GM10847 (cell line): ENCODE data around the gene PAF1.
A peak's percentile ranks its signal among the peaks of the same experiment; 100 is the strongest.

Source experiments
- POLR2A ChIP-seq: IDR thresholded peaks from 2 replicates; pipeline ENCODE4 v1.6.1; 2011; ENCODE audit not compliant: insufficient read length; ENCODE audit errors: extremely low read depth

PAF1 gene

DNA sequence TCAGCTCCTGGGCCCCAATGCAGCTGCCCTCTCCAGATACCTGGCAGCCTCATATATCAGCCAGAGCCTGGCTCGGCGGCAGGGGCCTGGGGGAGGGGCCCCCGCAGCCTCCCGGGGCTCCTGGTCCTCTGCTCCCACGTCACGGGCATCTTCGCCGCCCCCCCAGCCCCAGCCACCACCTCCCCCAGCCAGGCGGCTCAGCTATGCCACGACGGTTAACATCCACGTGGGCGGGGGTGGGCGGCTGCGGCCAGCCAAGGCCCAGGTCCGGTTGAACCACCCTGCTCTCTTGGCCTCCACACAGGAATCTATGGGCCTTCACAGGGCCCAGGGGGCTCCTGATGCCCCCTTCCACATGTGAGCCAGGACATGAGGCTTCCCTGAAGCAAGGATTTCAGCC lies 34.0 kb upstream of the PAF1 start:
- TF ChIP-seq POLR2A = no peak

DNA sequence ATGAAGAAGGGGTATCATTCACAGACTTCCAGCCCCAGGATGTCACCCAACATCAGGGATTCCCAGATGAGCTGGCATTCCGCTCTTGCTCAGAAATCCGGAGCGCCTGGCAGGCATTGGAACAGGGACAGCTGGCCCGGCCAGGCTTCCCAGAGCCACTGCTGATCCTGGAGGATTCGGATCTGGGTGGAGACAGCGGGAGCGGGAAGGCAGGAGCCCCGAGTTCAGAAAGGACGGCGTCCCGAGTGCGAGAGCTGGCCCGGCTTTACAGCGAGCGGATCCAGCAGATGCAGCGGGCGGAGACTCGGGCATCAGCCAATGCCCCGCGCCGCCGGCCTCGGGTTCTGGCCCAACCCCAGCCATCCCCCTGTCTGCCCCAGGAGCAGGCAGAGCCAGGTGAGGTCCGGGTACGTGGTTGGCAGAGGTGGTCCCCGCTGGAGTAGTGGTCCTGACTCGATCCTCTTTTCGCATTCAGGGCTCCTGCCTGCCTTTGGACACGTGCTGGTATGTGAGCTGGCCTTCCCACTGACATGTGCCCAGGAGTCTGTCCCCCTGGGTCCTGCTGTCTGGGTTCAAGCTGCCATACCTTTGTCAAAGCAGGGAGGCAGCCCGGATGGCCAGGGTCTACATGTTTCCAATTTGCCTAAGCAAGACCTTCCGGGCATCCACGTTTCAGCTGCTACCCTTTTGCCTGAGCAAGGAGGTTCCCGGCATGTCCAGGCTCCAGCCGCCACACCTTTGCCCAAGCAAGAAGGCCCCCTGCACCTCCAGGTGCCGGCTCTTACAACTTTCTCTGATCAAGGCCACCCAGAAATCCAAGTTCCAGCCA lies 32.6 kb upstream of the PAF1 start:
- TF ChIP-seq POLR2A = no peak

- no peak for TF ChIP-seq POLR2A
Measured at GRCh38 chr19:39422020-39422419, 31.1 kb upstream of the PAF1 start.

DNA sequence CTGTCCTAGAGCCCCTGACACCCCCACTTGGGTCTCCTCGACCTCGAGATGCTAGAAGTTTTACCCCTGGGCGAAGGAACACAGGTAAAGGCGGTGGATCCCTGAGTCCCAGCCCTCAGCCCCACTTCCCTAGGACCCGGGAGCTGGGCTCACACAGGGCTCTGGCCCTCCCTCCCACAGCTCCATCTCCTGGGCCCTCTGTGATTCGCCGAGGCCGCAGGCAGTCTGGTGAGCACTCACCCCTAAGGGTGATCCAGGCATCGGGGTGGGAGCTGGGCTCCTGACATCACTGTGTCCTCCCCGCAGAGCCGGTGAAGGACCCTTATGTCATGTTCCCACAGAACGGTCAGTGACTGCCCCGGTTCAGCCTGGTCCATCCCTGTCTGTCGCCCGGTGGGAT lies 29.9 kb upstream of the PAF1 start:
- TF ChIP-seq POLR2A = no peak

DNA sequence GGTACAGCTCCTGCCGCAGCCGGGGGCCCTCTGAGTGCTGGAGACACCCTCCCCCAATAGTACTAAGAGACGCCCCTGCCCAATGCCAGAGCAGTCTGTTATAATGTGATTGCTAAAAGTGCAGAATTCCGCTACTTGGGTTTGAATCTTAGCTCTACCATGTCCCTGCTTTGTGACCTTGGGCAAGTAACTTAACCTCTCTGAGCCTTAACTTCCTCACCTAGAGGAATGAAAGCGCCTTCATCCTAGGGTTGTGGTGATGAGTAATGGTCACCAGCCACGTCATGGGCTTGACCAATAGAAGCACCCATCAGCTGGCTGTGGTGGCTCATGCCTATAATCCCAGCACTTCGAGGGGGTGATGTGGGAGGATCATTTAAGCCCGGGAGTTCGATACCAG lies 28.1 kb upstream of the PAF1 start:
- no peak for TF ChIP-seq POLR2A

- TF ChIP-seq POLR2A = no peak
Measured at GRCh38 chr19:39417463-39418181, 26.7 kb upstream of the PAF1 start.

- TF ChIP-seq POLR2A = no peak
Measured at GRCh38 chr19:39416152-39417120, 25.5 kb upstream of the PAF1 start.

DNA sequence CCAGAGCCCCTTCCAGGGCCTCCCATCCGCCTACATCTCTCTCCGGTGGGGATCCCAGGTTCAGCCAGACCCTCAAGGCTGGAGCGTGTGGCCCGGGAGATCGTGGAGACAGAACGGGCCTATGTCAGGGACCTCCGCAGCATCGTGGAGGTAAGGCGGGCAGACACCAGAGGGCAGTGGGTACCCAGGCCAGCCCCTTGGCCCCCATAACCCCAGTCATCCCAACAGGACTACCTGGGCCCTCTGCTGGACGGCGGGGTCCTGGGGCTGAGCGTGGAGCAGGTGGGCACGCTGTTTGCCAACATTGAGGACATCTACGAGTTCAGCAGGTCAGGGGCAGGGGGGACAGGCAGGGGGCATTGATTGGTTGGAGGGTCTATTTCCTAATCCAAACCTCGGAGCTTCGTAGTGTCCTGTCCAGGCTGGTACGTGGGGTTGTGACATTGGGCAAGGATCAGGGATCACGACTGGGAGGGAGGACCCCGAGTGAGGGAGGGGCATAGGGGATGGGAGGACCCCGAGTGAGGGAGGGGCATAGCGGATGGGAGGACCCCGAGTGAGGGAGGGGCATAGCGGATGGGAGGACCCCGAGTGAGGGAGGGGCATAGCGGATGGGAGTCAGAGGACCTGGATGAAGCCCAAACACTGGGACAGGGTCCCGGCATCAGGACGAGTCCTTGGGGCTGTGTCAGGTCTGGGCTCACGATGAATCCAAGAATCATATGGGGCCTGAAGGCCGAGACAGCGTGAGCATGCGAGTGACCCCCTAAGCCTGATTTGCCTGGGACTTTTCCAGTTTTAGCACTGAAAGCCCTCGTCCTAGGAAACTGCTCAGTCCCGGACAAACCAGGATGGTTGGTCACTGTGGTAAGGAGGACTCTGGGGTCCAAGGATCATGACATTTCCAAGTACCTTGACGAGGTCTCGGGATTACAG lies 24.5 kb upstream of the PAF1 start:
- no peak for TF ChIP-seq POLR2A

GRCh38 chr19:39413911-39414608 lies 23.2 kb upstream of the PAF1 start:
- TF ChIP-seq POLR2A = no peak

DNA sequence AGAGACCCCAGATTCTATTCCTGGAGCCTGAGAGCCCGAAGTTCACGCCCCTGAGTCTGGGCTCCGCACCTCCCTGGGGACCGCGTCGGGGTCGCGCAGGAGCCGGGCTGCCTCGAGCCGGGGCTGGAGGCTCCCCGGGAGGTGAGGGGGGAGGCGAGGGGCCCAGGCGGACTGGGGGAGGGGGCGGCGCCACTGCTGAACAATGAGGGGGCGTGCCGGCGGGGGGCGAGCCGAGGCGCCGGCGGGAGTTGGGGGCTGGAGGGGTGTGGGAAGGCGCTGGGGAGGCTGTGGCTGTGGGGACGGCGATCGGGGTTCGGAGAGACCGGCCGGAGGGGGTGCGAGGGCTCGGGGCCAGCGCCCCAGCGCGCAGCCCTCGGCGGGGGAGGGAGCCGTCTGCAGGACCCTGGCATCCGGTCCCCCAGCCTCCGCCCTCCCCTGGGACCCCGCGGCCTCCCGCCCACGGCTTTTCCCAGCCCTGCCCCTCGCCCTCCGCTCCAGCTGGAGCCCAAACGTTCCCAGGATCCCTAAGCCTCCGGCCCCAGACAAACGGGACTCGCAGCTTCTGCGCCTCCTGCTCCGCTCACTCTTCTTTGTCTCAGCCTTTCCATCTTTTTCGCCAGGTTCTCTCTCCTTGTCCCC lies 22.5 kb upstream of the PAF1 start:
- TF ChIP-seq POLR2A = no peak

- TF ChIP-seq POLR2A = no peak
Measured at GRCh38 chr19:39412867-39413271, 22.0 kb upstream of the PAF1 start.

DNA sequence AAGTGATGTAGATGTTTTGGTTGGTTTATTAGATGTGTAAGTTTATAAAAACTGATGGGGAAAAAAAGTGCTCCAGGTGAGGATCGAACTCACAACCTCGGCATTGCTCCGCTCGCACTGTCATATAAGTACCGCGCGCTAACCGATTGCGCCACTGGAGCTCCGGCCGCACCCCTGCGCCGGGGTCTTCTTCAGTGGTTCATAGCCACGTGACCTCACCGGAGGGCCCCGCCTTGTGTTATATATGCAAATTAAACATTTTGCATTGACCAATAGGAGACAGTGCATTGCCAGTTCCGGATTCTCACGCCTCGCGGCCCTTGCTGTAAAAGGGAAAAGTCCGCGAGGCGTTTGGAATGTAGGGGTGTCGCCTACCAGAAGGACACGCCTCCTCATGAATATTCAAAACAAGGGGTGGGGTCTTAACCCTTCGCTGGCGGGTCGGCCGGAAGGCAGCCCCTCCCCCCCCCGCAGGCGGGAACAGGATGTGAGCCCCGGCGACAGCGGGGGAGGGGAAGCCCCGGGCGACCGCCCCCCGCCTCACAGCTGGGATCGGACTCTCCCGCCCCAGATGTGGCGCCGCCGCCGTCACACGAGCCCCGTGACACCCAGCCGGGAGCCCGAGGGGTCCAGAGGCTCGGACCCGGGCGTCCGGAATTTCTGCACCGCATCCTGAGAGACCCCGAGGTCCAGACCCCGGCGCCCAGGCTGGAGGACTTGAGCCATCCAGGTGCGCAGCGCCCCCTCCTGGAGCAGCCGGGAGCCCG lies 21.4 kb upstream of the PAF1 start, which contains the start of gene PLEKHG2:
Gene PLEKHG2, plus strand, starts transcription at position 570 of the 767 bp plus-strand sequence. CDS start 1,418 bp downstream, outside the sequence.
- peak; percentile 91 for TF ChIP-seq POLR2A

GRCh38 chr19:39411832-39412099 lies 20.9 kb upstream of the PAF1 start:
- no peak for TF ChIP-seq POLR2A
